HG03469 (cell line): ENCODE results near the gene IL1RAPL1.

Experiments
- ATAC-seq: cut with Tn5 transposase; IDR thresholded peaks from one replicate; pipeline ENCODE4 v1.9.1; 2021; ENCODE audit warnings: mild to moderate bottlenecking, moderate library complexity, moderate number of reproducible peaks; ENCODE audit not compliant: unreplicated experiment

Gene IL1RAPL1

GRCh38 chrX:28946846-28947245 is 359.6 kb downstream of the IL1RAPL1 start:
- ATAC-seq, result no peak

GRCh38 chrX:28960063-28960462 is 372.8 kb downstream of the IL1RAPL1 start:
- no peak for ATAC-seq

GRCh38 chrX:28966331-28966730 is 379.1 kb downstream of the IL1RAPL1 start:
- no peak for ATAC-seq

- ATAC-seq, result no peak
Observed at GRCh38 chrX:28969126-28969525, 381.9 kb downstream of the IL1RAPL1 start.

- no peak for ATAC-seq
Observed at GRCh38 chrX:28979877-28980276, 392.6 kb downstream of the IL1RAPL1 start.

GRCh38 chrX:28981952-28982351 is 394.7 kb downstream of the IL1RAPL1 start:
- ATAC-seq, result no peak

GRCh38 chrX:28988246-28988645 is 401.0 kb downstream of the IL1RAPL1 start:
- no peak for ATAC-seq

- no peak for ATAC-seq
Observed at GRCh38 chrX:28997706-28998463, 410.6 kb downstream of the IL1RAPL1 start.

GRCh38 chrX:28998609-28999135 is 411.4 kb downstream of the IL1RAPL1 start:
- no peak for ATAC-seq

- no peak for ATAC-seq
Observed at GRCh38 chrX:29012867-29013266, 425.6 kb downstream of the IL1RAPL1 start.

GRCh38 chrX:29023207-29023606 is 436.0 kb downstream of the IL1RAPL1 start:
- no peak for ATAC-seq

GRCh38 chrX:29024871-29025270 is 437.6 kb downstream of the IL1RAPL1 start:
- ATAC-seq, result no peak

- ATAC-seq, result no peak
Observed at GRCh38 chrX:29039501-29039900, 452.3 kb downstream of the IL1RAPL1 start.

GRCh38 chrX:29040160-29040559 is 452.9 kb downstream of the IL1RAPL1 start:
- ATAC-seq, result no peak

- no peak for ATAC-seq
Observed at GRCh38 chrX:29042341-29042740, 455.1 kb downstream of the IL1RAPL1 start.

GRCh38 chrX:29043746-29044145 is 456.5 kb downstream of the IL1RAPL1 start:
- ATAC-seq, result no peak

- ATAC-seq, result no peak
Observed at GRCh38 chrX:29044423-29045184, 457.4 kb downstream of the IL1RAPL1 start.

- ATAC-seq, result no peak
Observed at GRCh38 chrX:29065477-29065876, 478.2 kb downstream of the IL1RAPL1 start.

- no peak for ATAC-seq
Observed at GRCh38 chrX:29066516-29066915, 479.3 kb downstream of the IL1RAPL1 start.

- no peak for ATAC-seq
Observed at GRCh38 chrX:29067351-29067750, 480.1 kb downstream of the IL1RAPL1 start.

GRCh38 chrX:29071525-29072320 is 484.5 kb downstream of the IL1RAPL1 start:
- ATAC-seq, result no peak
